ENCODE measurements around the gene CSDE1.

GRCh38 chr1:114803001-114803400, 45.2 kb upstream of the CSDE1 start:
- TF ChIP-seq CTCF (IDR thresholded peaks at IDR 0.05) (no peak), POLR2AphosphoS5 (IDR thresholded peaks at IDR 0.05) (no peak), POLR2A (IDR thresholded peaks at IDR 0.05) (no peak), EP300 (IDR thresholded peaks at IDR 0.05) (no peak)
